ENCODE measurements around the gene FAM193A.

DNA sequence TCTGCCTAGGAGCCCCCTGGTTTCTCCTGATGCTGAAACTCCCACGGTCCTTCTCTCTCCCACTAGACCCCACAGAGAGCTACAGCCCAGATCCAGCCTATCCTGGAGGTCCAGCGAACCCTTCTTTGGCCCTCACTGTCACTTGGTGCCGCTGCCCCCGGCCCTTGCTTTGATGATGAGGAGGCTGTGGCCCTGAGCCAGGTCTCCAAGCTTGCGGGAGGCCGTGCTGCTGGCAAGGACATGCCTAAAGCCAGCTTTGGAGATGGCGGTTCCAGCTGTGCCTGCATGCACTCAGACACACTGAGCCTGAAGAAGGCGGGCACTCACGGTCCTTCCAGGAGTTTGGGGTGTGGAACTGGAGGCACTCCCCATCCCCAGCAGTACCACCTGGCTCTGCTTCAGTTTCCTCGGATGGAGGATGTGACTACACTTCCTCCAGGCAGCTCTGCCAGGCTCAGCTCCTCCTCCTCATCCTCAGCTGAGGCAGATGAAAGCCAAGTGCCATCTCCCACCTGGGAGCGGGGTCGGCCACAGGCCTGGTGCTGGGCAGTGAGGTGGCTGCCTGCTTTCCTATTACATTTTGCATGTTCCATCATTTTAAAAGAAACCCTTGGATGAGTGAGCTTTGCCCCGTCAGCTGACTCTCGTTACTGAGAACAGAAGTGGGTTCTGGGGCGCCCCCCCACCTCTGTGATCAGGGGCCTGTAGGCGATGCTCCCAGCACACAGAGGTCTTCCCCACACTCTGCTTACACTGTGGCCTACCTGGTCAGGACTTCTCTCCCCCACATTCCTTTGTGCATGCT, 210.6 kb downstream of the FAM193A start:
- no peak for TF ChIP-seq JUND (IDR thresholded peaks at IDR 0.05)
- TF ChIP-seq, protein P1, sequence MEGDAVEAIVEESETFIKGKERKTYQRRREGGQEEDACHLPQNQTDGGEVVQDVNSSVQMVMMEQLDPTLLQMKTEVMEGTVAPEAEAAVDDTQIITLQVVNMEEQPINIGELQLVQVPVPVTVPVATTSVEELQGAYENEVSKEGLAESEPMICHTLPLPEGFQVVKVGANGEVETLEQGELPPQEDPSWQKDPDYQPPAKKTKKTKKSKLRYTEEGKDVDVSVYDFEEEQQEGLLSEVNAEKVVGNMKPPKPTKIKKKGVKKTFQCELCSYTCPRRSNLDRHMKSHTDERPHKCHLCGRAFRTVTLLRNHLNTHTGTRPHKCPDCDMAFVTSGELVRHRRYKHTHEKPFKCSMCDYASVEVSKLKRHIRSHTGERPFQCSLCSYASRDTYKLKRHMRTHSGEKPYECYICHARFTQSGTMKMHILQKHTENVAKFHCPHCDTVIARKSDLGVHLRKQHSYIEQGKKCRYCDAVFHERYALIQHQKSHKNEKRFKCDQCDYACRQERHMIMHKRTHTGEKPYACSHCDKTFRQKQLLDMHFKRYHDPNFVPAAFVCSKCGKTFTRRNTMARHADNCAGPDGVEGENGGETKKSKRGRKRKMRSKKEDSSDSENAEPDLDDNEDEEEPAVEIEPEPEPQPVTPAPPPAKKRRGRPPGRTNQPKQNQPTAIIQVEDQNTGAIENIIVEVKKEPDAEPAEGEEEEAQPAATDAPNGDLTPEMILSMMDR (IDR thresholded peaks at IDR 0.05) = no peak
- TF ChIP-seq RAD21 (IDR thresholded peaks at IDR 0.05; ENCODE audit: low read length) = no peak
- TF ChIP-seq EP300 (IDR thresholded peaks at IDR 0.05; ENCODE audit: borderline replicate concordance in 1 of 2, low read depth in 1 of 2, low read length in 1 of 2) = no peak
- no peak for TF ChIP-seq TEAD4 (IDR thresholded peaks at IDR 0.05; ENCODE audit: borderline replicate concordance, insufficient read depth)
- TF ChIP-seq POLR2AphosphoS5 (IDR thresholded peaks at IDR 0.05; ENCODE audit: low read depth, low read length) = no peak
- TF ChIP-seq, protein P2, sequence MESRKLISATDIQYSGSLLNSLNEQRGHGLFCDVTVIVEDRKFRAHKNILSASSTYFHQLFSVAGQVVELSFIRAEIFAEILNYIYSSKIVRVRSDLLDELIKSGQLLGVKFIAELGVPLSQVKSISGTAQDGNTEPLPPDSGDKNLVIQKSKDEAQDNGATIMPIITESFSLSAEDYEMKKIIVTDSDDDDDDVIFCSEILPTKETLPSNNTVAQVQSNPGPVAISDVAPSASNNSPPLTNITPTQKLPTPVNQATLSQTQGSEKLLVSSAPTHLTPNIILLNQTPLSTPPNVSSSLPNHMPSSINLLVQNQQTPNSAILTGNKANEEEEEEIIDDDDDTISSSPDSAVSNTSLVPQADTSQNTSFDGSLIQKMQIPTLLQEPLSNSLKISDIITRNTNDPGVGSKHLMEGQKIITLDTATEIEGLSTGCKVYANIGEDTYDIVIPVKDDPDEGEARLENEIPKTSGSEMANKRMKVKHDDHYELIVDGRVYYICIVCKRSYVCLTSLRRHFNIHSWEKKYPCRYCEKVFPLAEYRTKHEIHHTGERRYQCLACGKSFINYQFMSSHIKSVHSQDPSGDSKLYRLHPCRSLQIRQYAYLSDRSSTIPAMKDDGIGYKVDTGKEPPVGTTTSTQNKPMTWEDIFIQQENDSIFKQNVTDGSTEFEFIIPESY (IDR thresholded peaks at IDR 0.05; ENCODE audit: borderline replicate concordance, low read depth) = no peak
- TF ChIP-seq, protein P3, sequence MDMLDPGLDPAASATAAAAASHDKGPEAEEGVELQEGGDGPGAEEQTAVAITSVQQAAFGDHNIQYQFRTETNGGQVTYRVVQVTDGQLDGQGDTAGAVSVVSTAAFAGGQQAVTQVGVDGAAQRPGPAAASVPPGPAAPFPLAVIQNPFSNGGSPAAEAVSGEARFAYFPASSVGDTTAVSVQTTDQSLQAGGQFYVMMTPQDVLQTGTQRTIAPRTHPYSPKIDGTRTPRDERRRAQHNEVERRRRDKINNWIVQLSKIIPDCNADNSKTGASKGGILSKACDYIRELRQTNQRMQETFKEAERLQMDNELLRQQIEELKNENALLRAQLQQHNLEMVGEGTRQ (IDR thresholded peaks at IDR 0.05; ENCODE audit: borderline replicate concordance, low read depth, low read length) = no peak
- no peak for TF ChIP-seq CHD2 (IDR thresholded peaks at IDR 0.05; ENCODE audit: low read length, partially characterized antibody)
- no peak for TF ChIP-seq NRF1 (IDR thresholded peaks at IDR 0.05; ENCODE audit: low read depth, low read length)
- TF ChIP-seq, protein P4, sequence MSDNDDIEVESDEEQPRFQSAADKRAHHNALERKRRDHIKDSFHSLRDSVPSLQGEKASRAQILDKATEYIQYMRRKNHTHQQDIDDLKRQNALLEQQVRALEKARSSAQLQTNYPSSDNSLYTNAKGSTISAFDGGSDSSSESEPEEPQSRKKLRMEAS (IDR thresholded peaks at IDR 0.05; ENCODE audit: low read depth) = no peak
- no peak for TF ChIP-seq ELF1 (IDR thresholded peaks at IDR 0.05)

Measured in SK-N-SH (cell line).